ENCODE results near the gene EEF1E1.
"Not testable (repeated sequence)": the region's sequence is repeated elsewhere in the genome, so short reads cannot be mapped to it uniquely, and the experiment has no call there.

Gene EEF1E1

GRCh38 chr6:8061736-8062135 is 40.6 kb downstream of the EEF1E1 start:
- Histone ChIP-seq H3K27me3 (ENCODE audit: control insufficient read depth, insufficient read depth, low read length) (no peaks in the 10 kb centered on the region), H3K9ac (ENCODE audit: low read length) (no peak overlapping the region), H3K4me1 (ENCODE audit: control insufficient read depth, insufficient read depth, low read length) (peaks cover 18% of the 10 kb centered on the region), H3K27ac (ENCODE audit: low read depth, low read length) (no peak overlapping the region), H3K4me3 (ENCODE audit: low read depth, low read length) (no peak overlapping the region), H3K36me3 (ENCODE audit: control insufficient read depth, insufficient read depth, low read length) (peaks cover 32% of the 10 kb centered on the region), H3K9me3 (ENCODE audit: control insufficient read depth, insufficient read depth, low read depth, low read length) (no peaks in the 10 kb centered on the region)

GRCh38 chr6:8060346-8060745 is 42.0 kb downstream of the EEF1E1 start:
- Histone ChIP-seq H3K9me3 (ENCODE audit: control insufficient read depth, insufficient read depth, low read depth, low read length) (no peaks in the 10 kb centered on the region), H3K4me1 (ENCODE audit: control insufficient read depth, insufficient read depth, low read length) (peaks cover 14% of the 10 kb centered on the region), H3K27ac (ENCODE audit: low read depth, low read length) (no peak overlapping the region), H3K27me3 (ENCODE audit: control insufficient read depth, insufficient read depth, low read length) (no peaks in the 10 kb centered on the region), H3K4me3 (ENCODE audit: low read depth, low read length) (no peak overlapping the region), H3K36me3 (ENCODE audit: control insufficient read depth, insufficient read depth, low read length) (peaks cover 40% of the 10 kb centered on the region), H3K9ac (ENCODE audit: low read length) (no peak overlapping the region)

DNA sequence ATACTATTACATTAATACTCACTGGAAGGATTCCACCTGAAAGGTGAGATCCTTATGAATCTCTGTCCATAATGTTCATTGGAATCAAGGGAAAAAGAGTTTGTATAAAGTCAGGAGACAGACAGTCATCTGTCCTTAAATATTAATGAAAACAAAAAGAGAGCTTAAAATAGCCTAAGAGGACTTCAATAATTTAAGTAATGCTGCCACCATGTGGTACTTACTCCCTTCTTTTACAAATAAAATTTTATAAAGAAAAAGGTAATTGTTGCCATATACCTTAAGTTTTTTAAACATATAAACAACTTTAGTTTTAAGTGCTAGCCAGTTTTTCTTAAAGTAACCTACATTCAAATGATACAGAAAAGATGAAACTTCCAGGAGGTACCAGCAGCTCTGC is 43.2 kb downstream of the EEF1E1 start:
- peaks cover 43% of the 10 kb centered on the region for H3K36me3 ChIP-seq (ENCODE audit: control insufficient read depth, insufficient read depth, low read length)

DNA sequence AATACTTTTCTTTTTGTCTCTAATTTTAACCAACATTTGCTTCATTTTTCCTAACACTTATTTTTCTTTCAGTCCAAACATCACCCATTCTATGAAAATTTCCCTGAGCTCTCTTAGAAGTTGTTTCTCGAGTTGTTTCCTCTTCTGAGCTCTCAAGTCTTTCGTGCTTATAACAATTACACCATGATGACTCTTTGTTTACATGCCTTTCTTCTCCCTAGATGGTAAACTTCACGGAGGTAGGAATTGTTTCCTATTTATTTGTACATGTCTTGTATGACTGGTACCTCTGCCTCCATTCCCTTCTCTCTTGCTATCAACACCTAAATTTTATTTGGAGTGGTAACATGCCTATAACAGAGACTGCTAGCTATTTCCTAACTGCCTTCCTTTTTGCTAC is 44.6 kb downstream of the EEF1E1 start:
- Histone ChIP-seq H3K27me3 (ENCODE audit: control insufficient read depth, insufficient read depth, low read length) (no peaks in the 10 kb centered on the region), H3K9ac (ENCODE audit: low read length) (no peak overlapping the region), H3K4me3 (ENCODE audit: low read depth, low read length) (no peak overlapping the region), H3K9me3 (ENCODE audit: control insufficient read depth, insufficient read depth, low read depth, low read length) (no peaks in the 10 kb centered on the region), H3K4me1 (ENCODE audit: control insufficient read depth, insufficient read depth, low read length) (no peaks in the 10 kb centered on the region), H3K27ac (ENCODE audit: low read depth, low read length) (no peak overlapping the region), H3K36me3 (ENCODE audit: control insufficient read depth, insufficient read depth, low read length) (peaks cover 43% of the 10 kb centered on the region)

More for the DNA sequence above, 43.2 kb downstream of the EEF1E1 start:
- Histone ChIP-seq H3K27me3 (ENCODE audit: control insufficient read depth, insufficient read depth, low read length) (no peaks in the 10 kb centered on the region), H3K9ac (ENCODE audit: low read length) (no peak overlapping the region), H3K27ac (ENCODE audit: low read depth, low read length) (no peak overlapping the region), H3K9me3 (ENCODE audit: control insufficient read depth, insufficient read depth, low read depth, low read length) (no peaks in the 10 kb centered on the region), H3K4me3 (ENCODE audit: low read depth, low read length) (no peak overlapping the region), H3K4me1 (ENCODE audit: control insufficient read depth, insufficient read depth, low read length) (0 out of 2 replicates have a peak, but pooled peaks cover 5% of the 10 kb centered on the region)

GRCh38 chr6:8057263-8057662 is 45.1 kb downstream of the EEF1E1 start:
- Histone ChIP-seq H3K36me3 (ENCODE audit: control insufficient read depth, insufficient read depth, low read length) (peaks cover 43% of the 10 kb centered on the region), H3K27ac (ENCODE audit: low read depth, low read length) (no peak overlapping the region), H3K4me1 (ENCODE audit: control insufficient read depth, insufficient read depth, low read length) (no peaks in the 10 kb centered on the region), H3K4me3 (ENCODE audit: low read depth, low read length) (no peak overlapping the region), H3K27me3 (ENCODE audit: control insufficient read depth, insufficient read depth, low read length) (no peaks in the 10 kb centered on the region), H3K9me3 (ENCODE audit: control insufficient read depth, insufficient read depth, low read depth, low read length) (no peaks in the 10 kb centered on the region), H3K9ac (ENCODE audit: low read length) (no peak overlapping the region)

DNA sequence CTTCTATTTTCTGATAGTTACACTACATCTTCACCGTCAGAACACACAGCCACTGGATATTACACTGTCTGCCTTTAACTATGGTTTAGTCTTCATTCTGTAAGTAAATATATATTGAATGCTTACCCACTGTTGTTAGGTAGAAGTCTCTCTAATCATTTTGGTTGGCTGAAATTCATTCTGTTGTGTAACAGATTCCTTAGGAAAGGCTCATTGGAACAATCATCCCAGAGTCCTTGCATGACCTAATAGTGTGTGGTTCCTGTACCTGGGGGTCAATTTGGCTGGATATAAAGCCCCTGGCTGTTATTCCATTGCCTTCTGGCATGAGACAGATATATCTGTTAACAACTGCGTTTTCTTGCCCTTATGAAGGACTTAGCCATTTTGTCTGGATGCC is 48.1 kb downstream of the EEF1E1 start:
- no peak overlapping the region for H3K4me3 ChIP-seq (ENCODE audit: low read depth, low read length)
- H3K36me3 ChIP-seq (ENCODE audit: control insufficient read depth, insufficient read depth, low read length) = peaks cover 20% of the 10 kb centered on the region
- no peaks in the 10 kb centered on the region for H3K4me1 ChIP-seq (ENCODE audit: control insufficient read depth, insufficient read depth, low read length)
- no peak overlapping the region for H3K27ac ChIP-seq (ENCODE audit: low read depth, low read length)
- no peaks in the 10 kb centered on the region for H3K27me3 ChIP-seq (ENCODE audit: control insufficient read depth, insufficient read depth, low read length)
- no peaks in the 10 kb centered on the region for H3K9me3 ChIP-seq (ENCODE audit: control insufficient read depth, insufficient read depth, low read depth, low read length)
- no peak overlapping the region for H3K9ac ChIP-seq (ENCODE audit: low read length)

DNA sequence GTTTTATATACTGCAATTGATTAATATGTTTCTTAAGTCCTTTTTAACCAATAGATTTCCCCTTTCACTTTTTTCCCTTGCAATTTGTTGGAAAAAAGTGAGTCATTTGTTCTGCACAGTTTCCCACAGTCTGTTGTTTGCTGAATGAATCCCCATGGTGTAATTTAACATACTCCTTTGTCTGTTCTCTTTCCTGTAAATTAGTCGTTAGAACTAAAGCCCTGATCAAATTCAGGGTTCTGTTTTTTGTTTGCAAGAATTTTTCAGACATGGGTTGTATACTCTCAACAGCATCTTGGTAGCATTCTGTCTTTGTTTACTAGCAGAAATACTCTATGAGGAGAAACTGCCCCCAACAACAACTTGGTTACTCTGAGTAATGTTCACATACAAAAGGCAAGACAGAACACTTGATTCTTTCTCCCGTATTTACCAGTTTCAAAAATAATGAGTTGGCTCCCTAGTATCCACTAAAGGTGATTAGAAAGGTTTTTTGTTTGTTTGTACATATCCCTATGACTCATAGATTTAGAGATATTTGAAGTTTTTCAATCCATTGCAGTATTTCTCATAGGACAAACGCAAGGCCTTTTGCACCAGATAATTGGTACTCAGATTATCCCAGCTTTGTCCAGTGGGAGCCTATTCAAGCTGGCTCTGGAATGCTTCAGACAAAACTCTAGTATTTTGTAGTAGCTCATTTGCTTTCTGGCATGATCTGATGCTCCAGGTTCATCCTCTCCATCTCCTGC is 54.6 kb downstream of the EEF1E1 start:
- peaks cover 7% of the 10 kb centered on the region; the same call in 1 of the 2 replicates for H3K4me1 ChIP-seq (ENCODE audit: control insufficient read depth, insufficient read depth, low read length)
- H3K4me3 ChIP-seq (ENCODE audit: low read depth, low read length) = no peak overlapping the region
- peaks cover 6% of the 10 kb centered on the region for H3K9me3 ChIP-seq (ENCODE audit: control insufficient read depth, insufficient read depth, low read depth, low read length)
- H3K27me3 ChIP-seq (ENCODE audit: control insufficient read depth, insufficient read depth, low read length) = no peaks in the 10 kb centered on the region
- H3K36me3 ChIP-seq (ENCODE audit: control insufficient read depth, insufficient read depth, low read length) = peaks cover 9% of the 10 kb centered on the region
- no peak overlapping the region for H3K27ac ChIP-seq (ENCODE audit: low read depth, low read length)
- no peak overlapping the region for H3K9ac ChIP-seq (ENCODE audit: low read length)

DNA sequence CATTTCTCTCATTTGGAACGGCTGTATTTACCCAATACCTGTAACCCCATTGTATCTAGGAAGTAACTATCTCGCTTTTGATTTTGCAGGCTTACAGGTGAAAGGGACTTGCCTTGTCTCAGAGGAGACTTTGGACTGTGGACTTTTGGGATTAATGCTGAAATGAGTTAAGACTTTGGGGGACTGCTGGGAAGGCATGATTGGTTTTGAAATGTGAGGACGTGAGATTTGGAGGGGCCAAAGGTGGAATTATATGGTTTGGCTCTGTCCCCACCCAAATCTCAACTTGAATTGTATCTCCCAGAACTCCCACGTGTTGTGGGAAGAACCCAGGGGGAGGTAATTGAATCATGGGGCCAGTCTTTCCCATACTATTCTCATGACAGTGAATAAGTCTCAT is 56.6 kb downstream of the EEF1E1 start:
- not testable (repeated sequence) for H3K27ac ChIP-seq (ENCODE audit: low read depth, low read length); H3K9ac ChIP-seq (ENCODE audit: low read length); H3K27me3 ChIP-seq (ENCODE audit: control insufficient read depth, insufficient read depth, low read length); H3K4me1 ChIP-seq (ENCODE audit: control insufficient read depth, insufficient read depth, low read length); H3K4me3 ChIP-seq (ENCODE audit: low read depth, low read length); H3K9me3 ChIP-seq (ENCODE audit: control insufficient read depth, insufficient read depth, low read depth, low read length)
- peaks cover 13% of the 10 kb centered on the region for H3K36me3 ChIP-seq (ENCODE audit: control insufficient read depth, insufficient read depth, low read length)

DNA sequence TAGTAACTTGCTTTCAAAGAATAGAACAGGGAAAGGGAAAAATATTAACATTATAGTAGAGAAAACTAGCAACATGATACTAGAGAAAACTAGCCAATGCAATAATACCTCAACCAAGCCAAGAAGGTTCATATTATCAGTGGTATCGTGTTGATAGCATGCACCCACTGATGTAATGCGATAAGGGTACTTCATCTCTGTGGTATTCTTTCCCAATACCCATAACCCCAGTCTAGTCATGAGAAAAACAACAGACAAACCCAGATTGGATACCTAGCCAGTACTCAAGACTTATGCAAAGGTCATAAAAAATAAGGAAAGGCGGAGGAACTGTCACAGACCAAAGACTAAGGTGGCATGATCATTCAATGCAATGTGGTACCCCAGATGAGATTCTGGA is 59.1 kb downstream of the EEF1E1 start:
- Histone ChIP-seq H3K9me3 (ENCODE audit: control insufficient read depth, insufficient read depth, low read depth, low read length) (peaks cover 6% of the 10 kb centered on the region), H3K27ac (ENCODE audit: low read depth, low read length) (no peak overlapping the region), H3K4me3 (ENCODE audit: low read depth, low read length) (no peak overlapping the region), H3K4me1 (ENCODE audit: control insufficient read depth, insufficient read depth, low read length) (peaks cover 7% of the 10 kb centered on the region; the same call in 1 of the 2 replicates), H3K27me3 (ENCODE audit: control insufficient read depth, insufficient read depth, low read length) (no peaks in the 10 kb centered on the region), H3K36me3 (ENCODE audit: control insufficient read depth, insufficient read depth, low read length) (peaks cover 27% of the 10 kb centered on the region), H3K9ac (ENCODE audit: low read length) (no peak overlapping the region)

DNA sequence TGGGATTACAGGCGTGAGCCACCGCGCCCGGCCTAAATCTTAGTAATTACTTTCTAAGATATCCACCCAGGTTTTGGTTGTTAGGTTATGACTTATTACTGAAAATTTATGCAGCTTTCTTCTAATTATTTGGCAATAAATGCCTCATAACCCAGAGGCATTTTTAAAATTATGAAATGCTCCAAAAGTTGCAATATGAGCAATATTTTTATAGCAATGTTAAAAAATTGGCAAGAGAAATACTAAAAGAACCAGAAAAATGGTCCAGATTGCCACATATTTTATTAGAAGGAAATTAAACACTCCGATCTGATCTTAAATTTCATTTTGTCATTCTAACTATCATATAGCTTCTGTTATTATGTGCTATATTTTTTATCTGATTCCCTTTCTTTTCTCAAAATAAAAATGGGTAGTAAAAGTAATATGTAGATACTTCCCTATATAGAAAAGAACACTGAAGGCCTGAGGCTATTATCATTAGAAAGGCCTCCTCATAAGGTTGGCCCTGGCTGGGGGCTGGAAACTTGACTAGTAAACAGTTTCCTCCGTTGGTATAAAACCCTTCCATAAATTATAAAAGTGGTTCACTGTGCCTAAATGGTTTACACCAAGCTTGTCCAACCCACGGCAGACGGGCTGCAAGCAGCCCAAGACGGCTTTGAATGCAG is 60.3 kb downstream of the EEF1E1 start:
- H3K4me3 ChIP-seq (ENCODE audit: low read depth, low read length) = no peak overlapping the region
- no peaks in the 10 kb centered on the region for H3K27me3 ChIP-seq (ENCODE audit: control insufficient read depth, insufficient read depth, low read length)
- H3K9me3 ChIP-seq (ENCODE audit: control insufficient read depth, insufficient read depth, low read depth, low read length) = peaks cover 6% of the 10 kb centered on the region
- H3K27ac ChIP-seq (ENCODE audit: low read depth, low read length) = no peak overlapping the region
- peaks cover 27% of the 10 kb centered on the region for H3K36me3 ChIP-seq (ENCODE audit: control insufficient read depth, insufficient read depth, low read length)
- H3K4me1 ChIP-seq (ENCODE audit: control insufficient read depth, insufficient read depth, low read length) = no peaks in the 10 kb centered on the region
- no peak overlapping the region for H3K9ac ChIP-seq (ENCODE audit: low read length)

- not testable (repeated sequence) for H3K36me3 ChIP-seq (ENCODE audit: control insufficient read depth, insufficient read depth, low read length); H3K9ac ChIP-seq (ENCODE audit: low read length); H3K4me1 ChIP-seq (ENCODE audit: control insufficient read depth, insufficient read depth, low read length); H3K4me3 ChIP-seq (ENCODE audit: low read depth, low read length); H3K27ac ChIP-seq (ENCODE audit: low read depth, low read length); H3K27me3 ChIP-seq (ENCODE audit: control insufficient read depth, insufficient read depth, low read length); H3K9me3 ChIP-seq (ENCODE audit: control insufficient read depth, insufficient read depth, low read depth, low read length)
These were observed 68.2 kb downstream of the EEF1E1 start for GRCh38 chr6:8034107-8034506.

Data from HUES6 (cell line).